GM21825 (cell line): ENCODE measurements around the gene BOC.
"Not testable (repeated sequence)": the region's sequence is repeated elsewhere in the genome, so short reads cannot be mapped to it uniquely, and the experiment has no call there.

Experiments
- ATAC-seq: cut with Tn5 transposase; IDR thresholded peaks from one replicate; pipeline ENCODE4 v1.9.1; 2021; ENCODE audit warnings: mild to moderate bottlenecking, moderate library complexity; ENCODE audit not compliant: unreplicated experiment

The BOC gene, protein sequence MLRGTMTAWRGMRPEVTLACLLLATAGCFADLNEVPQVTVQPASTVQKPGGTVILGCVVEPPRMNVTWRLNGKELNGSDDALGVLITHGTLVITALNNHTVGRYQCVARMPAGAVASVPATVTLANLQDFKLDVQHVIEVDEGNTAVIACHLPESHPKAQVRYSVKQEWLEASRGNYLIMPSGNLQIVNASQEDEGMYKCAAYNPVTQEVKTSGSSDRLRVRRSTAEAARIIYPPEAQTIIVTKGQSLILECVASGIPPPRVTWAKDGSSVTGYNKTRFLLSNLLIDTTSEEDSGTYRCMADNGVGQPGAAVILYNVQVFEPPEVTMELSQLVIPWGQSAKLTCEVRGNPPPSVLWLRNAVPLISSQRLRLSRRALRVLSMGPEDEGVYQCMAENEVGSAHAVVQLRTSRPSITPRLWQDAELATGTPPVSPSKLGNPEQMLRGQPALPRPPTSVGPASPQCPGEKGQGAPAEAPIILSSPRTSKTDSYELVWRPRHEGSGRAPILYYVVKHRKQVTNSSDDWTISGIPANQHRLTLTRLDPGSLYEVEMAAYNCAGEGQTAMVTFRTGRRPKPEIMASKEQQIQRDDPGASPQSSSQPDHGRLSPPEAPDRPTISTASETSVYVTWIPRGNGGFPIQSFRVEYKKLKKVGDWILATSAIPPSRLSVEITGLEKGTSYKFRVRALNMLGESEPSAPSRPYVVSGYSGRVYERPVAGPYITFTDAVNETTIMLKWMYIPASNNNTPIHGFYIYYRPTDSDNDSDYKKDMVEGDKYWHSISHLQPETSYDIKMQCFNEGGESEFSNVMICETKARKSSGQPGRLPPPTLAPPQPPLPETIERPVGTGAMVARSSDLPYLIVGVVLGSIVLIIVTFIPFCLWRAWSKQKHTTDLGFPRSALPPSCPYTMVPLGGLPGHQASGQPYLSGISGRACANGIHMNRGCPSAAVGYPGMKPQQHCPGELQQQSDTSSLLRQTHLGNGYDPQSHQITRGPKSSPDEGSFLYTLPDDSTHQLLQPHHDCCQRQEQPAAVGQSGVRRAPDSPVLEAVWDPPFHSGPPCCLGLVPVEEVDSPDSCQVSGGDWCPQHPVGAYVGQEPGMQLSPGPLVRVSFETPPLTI

DNA sequence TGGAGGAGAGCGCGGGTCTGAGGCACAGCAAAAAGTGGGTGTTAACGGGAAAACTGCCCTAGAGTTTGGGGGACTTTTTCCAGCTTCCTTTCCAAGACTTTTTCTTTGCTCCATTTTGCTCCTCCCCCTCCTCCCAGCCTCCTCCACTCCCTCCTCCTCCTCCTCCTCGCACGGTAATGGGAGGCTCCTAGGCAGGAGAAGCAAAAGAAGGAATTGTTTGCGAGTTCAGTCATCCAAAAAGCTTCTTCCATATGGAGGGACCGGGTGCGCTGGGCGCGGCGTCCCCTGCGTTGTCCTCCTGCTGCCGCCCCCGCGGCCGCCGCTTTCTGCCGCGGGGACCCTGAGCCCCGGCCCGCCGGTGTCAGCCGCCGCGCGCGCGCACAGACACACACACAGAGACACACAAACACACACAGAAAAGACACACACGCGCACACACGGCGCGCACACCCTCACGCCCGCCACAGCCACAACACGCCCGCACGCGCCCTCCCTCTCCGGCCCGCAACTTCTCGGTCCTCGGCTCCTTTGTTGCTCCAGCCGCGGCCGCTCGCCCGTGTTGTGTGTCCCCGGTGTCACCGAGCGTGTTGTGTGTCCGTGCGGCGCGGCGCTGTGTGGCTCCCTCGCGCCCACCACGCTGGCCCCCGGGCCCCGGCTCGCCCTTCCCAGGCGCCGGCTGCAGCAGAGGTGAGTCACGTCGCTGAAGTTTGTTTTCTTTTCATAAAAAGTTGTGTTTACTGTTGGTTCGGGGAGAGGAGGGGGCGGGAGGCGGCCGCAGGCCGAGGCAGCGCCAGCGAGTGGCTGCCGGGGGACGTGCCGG is at the start of gene BOC:
Gene BOC, plus strand, starts transcription at position 228 of the 820 bp plus-strand sequence. CDS start 38,246 bp downstream, outside the sequence.
- no peak for ATAC-seq

DNA sequence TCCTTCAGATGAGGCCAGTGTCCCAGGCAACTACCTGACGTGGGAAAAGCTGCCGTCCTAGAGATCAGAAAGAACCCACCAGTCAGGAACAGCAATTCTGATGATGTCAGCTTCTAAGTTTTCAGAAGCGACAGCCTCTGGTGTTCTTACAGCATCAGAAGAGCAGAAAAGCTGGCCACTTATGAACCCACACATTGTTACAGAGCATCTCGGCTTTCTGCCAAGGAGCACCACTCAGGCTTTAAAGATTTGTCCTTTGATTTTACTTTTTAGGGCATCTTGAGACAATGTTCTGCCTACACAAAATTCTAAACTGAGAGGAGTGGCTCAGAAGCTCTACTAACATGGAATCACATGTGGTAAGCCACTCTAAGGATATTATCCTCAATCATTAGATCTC is 49.7 kb upstream of the BOC start:
- no peak for ATAC-seq

DNA sequence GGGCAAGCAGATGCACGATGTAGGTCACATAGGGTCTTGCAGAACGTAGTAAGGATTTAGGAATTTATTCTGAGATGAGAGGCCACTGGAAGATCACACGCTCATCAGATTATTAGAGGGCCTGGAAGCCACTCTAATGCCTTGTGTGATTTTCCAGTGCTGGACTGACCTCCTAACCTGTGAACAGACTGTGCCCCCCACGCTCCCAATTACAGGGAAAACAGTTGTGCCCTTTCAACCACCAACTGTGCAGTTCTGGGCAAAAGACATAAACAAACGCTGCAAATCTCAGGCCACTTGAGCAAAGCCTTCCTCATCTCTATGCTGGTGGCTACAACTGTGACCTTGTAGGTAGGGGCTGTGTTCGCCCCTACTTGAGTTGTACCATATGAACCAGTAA is 48.2 kb upstream of the BOC start:
- ATAC-seq: no peak

DNA sequence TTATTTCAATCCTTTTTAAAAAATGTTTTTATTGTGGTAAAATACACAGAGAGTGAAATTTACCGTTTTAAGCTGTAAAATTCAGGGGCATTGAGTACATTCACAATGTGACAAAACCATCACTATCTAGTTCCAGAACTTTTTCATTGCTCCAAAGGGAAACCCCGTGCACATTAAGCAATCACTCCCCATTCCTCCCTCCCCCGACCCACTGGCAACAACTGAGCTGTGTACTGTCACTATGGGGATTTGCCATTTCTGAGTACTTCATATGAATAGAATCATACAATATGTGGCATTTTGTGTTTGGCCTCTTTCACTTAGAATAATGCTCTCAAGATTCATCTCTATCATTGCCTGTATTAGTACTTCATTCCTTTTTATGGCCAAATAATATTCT is 45.5 kb upstream of the BOC start:
- ATAC-seq: no peak

DNA sequence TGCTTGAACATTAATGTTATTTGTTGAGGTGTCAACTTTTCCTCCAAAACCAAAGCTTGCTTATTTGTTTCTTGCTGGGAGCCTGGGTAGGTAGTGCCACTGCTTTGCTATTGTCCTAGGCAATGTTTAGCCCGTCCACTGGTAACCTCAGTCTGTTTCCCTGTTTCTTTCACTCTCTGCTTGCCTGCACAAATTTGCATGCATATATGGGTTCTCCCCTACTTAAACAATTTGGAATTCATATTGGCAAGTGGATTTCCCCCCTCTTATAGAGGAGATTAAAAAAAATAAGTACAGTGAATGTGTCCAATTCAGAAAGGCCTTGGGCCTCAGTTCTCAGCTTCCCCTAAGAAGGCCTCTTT is 45.0 kb upstream of the BOC start:
- no peak for ATAC-seq

DNA sequence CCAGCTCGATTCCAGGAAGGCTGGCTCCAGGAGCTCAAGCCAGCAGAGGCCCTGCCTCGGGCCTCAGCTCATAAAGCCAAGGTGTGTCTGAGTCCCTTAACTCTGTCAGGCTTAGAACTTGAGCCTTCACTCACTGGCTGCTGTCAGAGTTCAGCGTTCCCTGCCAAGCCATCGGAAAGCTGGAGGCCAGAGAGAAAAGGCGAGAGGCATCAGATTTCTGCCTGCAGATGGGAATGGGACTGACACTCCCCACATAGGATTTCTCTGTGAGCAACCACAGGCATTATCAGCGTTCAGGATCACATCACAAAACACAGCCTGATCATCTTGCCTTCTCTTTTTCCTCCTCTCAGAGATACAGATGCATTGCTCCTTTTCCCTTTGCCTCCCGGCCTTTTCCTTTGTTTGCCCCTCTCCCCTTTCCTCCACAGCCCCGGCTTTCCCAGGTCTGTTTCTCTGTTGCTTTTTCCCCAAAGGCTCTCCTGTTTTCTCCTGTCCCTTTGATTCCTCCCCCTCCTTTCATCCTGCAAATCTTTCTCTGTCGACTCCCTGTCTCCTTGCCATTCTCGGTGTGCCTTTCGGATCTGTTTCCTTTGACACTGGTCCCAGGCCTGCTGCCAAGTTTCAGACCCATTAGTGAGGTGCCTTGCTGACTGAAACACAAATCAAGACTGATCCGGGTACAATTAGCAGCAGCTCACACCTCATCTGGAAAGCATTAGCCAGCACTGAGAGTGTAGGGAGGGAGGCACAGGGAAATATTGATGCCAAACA is 44.5 kb upstream of the BOC start:
- ATAC-seq: no peak

DNA sequence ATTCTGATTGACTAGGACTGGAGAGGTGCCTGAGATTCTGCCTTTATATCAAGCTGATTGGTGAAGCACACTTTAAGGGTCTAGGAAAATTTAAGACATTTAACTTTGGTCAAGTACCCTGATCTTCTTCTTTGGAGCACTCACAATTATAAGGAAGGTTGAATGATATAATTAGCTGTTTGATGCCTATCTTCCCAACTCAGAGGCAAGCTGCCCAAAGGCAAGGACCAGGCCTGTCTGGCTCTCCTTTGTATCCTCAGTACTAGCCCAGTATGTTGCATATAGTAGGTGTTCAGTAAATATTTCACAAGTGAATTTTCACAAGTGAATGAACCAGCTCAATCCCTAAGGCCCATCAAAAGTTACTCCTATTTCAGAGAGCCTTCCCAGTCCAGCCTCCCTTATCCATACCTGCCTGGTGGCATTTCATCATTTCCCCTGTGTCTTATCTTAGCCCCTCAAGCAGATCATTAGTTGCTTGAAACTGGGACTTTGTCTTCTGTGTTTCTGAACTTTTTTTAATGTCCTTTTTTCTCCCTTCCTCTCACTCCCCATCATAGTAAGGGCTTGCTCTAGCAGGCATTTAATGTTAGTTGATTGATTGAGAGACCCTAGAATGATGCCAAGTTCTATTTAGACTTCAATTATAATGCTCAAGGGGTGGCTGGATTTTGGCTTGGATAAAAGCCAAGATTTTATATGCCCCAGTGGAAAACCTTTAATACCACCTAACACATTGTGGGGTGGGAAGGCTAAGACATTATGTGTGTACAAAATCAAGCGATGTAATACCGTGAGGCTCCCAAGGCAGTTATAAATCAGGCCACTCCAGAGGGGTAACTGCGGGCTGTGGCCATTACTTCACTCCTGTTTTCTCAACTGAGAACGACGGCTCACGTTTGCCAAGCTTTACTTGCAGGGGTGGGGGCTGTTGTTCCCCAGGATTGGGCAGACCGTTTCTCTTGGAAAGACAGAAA is 43.2 kb upstream of the BOC start:
- ATAC-seq: no peak

DNA sequence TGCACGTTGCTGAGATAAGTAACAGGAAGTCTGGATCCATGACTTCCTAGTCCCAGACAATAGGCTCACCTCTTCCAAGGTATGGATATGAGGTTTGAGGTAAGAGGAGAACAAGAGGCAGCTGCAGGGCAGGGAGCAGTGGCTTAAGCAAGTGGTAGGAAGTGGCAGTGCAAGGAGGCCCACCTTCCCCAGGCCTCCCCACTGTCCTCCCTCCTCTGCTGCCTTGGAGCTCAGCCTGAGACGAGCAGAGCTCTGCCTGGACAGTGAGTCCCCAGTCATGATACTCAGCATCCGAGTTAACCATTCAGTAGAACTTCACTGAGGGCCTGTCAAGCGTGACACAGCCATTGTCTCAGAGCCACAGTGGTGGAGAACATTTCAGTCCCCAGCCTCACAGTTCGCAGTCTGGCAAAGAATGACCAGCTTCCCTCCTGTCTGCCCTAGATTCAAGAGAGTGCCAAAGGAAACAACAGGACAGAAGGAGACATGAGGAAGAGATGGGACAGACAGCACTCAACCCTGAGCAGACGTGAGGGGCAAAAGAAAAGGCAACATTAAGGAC is 41.4 kb upstream of the BOC start:
- no peak for ATAC-seq

DNA sequence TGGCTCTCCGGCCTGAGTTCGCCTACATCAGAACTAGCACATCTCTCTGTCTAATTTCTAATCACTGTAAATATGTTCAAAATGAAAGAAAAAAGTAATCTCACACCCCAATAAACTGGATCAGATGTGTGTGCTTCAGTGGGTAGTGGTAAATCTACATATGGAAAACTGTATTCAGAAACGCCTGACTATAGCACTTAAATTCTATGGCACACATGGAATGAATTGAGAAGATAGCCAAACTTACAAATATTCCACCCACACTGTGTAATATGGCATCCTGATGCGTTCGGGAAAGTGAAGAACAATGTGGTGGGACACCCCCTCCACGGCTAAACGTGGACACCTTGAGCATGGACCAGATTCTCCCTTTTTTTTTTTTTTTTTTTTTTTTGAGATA is 40.6 kb upstream of the BOC start:
- no peak for ATAC-seq

DNA sequence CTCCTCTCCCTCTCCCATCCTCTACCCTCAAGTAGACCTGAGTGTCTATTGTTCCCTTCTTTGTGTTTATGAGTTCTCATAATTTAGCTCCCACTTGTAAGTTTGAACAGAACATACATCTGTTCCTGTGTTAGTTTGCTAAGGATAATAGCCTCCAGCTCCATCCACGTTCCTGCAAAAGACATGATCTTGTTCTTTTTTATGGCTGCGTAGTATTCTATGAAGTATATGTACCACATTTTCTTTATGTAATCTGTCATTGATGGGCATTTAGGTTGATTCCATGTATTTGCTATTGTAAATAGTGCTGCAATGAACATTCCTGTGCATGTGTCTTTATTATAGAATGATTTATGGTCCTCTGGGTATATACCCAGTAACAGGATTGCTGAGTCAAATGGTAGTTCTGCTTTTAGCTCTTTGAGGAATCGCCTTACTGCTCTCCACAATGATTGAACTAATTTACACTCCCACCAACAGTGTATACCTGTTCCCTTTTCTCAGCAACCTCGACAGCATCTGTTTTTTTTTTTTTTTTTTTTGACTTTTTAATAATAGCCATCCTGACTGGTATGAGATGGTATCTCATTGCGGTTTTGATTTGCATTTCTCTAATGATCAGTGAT is 39.6 kb upstream of the BOC start:
- not testable (repeated sequence) for ATAC-seq

DNA sequence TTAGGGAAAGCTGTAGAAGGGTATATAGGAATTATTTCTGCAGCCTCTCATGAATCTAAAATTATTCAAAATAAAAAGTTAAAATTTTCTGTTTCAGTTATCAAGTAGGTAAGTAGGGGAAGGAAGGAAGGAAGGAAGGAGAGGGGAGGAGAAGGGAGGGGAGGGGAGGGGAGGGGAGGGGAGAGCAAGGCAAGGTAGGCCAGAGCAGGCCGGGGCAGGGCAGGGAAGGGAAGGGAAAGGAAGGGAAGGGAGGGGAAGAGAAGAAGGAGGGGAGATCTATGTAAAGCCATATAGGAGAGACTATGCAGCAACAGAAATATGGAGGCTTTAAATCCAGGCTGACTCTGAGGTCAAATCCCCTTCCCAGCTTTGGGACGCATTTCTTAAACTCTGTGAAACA is 38.3 kb upstream of the BOC start:
- ATAC-seq: no peak

DNA sequence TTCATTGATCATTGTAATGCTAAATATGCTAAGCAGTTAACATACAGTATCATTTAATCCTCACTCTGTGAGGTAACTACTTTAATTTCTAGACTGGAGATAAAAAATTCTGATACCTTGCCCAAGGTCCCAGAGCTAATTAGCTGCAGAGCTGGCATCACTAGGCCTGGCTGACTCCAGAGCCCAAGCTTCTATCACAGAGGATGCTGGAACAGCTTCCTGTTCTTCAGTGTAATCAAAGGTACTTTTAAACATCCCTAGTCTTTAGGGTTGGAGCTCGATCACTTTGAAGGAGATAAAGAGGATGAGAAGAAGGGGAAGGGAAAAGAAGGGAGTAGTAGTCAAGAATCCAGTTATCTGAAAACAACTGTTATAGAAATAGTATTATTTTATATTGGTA is 37.1 kb upstream of the BOC start:
- no peak for ATAC-seq

DNA sequence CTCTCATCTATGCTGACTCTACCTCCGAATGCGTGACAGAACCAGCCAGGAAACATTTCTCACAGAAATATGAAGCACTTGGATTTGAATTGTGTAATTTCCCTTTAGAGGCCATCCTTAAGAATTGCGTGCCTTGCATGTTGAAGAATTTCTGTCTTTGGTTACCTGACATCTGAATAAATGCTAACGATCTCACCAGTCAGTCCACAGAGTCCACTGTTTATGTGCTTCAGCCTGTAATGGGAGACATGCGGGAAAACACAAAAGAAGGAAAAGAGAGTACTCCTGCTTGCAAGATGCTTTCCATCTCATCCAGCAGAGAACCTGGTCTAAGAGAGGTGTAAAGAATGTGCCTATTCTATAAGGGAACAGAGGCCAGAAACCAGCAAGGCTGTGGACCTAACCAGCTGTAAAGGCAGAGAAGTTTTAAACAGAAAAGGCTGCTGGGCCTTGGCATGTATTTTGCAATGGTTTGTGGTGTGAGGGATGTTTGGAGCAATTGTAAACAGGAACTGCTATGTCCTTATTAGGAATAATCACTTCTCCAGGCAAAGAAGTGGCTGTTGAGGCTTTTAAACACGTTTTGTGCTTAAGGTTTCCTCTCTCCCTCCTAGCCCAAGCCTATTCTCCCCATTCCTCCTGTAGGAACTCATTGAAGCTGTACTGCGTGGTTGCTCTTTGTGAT is 36.4 kb upstream of the BOC start:
- no peak for ATAC-seq

DNA sequence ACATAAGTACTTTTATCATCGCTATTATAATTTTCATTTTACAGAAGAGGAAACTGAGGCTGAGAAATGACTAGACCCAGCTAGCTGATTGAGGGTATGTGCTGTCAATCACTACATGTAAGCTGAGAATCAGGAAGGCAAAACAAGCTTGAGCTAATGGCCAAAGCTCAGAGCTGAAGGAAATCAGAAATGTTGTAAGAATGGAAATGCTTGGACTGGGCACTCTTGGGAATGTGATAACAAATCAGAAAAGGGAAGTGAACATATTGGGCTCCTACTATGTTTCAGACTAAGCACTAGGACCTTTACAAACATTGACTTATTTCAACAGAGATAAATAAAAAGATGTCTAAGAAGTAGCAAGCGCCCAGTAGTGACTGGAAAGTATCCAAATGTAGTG is 33.8 kb upstream of the BOC start:
- no peak for ATAC-seq

DNA sequence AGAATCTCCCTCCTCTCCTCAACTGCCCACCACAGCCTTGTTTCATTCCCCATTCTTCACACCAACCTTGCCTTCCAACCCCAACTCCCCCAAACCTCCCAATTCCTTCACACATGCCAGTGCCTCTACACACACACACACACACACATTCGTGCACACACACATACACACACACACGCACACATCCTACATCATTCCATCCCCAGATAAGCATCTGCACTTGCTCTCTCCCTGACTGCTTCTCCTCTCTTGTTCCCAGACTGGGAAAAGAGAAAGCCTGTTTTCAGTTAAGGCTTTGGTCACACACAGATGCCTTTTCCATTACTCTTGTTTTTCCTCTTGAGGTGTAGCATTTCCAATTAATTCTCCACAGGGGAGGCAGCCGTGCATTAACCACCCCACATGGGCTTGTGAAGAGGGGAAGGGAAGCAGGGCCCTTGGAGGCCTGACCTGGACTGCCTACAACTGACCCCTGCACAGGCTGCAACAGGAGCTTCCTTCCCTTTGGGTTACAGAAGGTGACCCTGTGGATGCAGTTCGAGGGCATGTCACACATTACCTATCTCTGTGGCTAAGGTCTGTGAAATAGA is 32.0 kb upstream of the BOC start:
- ATAC-seq: no peak

DNA sequence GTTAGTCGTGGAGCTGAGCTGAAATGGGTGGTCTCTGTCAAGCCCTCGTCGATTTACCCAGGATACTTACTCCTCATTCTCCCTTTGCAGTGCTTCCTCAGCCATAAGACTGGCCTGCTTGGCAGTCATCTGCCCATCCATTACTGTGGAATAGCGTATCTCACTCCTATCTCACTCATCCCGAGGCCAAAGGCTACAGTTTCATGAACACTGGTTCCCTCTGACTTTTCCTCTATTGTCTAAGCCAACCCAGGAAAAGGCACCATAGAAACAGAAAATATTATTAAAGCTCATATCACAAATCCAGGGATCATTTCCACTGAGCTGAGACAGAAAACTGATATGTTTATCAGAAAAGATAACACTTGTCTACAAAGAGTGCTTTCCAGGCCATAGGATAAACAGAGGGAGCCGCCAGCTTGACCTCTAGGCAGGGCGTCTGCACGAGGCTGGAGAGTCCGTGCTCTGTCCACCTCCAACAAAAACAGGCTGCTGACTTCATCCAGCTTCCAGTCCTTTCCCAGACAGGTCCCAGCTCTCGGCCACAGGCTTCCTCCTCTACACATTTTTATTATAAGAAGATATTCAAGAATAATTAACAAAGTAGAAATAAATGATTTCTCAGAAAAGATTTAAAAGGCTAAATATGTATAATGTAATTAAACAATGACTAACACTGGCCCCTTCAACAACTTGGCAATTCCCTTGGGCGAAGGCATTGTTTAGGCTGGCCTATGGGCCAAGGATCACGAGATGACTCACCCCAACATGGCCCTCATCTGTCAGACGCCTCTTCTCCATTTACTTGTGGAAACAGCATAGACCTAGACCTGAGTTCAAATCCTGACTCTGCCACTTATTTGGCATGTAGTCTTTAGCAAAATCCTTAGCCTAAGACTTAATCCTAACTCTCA is 27.4 kb upstream of the BOC start:
- ATAC-seq: no peak
